ENCODE measurements around the gene TAS2R40. TPM values are rescaled to one million over a fixed set of nuclear protein-coding genes. Genes with fewer than 3 reads are reported as not detected.

Gene TAS2R40
- polyA plus RNA-seq, 1 donor from 2014 or later: not detected

- no peaks in the 10 kb centered on the region for H4K20me1 ChIP-seq (ENCODE audit: insufficient read depth)
- H3K27ac ChIP-seq (ENCODE audit: low read length): no peak overlapping the region
- no peak overlapping the region for H3K4me2 ChIP-seq (ENCODE audit: low read length)
- no peaks in the 10 kb centered on the region for H3K27me3 ChIP-seq (ENCODE audit: insufficient read depth, low read depth, low read length)
- no peaks in the 10 kb centered on the region for H3F3A ChIP-seq (ENCODE audit: insufficient read depth, low read length, poor library complexity, severe bottlenecking)
- TF ChIP-seq EP300 (conservative IDR thresholded peaks at IDR 0.05; ENCODE audit: poor library complexity, severe bottlenecking) (no peak), EZH2 (IDR thresholded peaks at IDR 0.05; ENCODE audit: borderline replicate concordance, insufficient read depth, low read length, poor library complexity, severe bottlenecking) (no peak), POLR2AphosphoS5 (IDR thresholded peaks at IDR 0.05) (no peak), MXI1 (conservative IDR thresholded peaks at IDR 0.05; ENCODE audit: poor library complexity, severe bottlenecking) (no peak), TAF1 (IDR thresholded peaks at IDR 0.05; ENCODE audit: low read depth) (no peak), RAD21 (conservative IDR thresholded peaks at IDR 0.05) (no peak), SMC3 (conservative IDR thresholded peaks at IDR 0.05; ENCODE audit: poor library complexity) (no peak)
- TF ChIP-seq, protein P1, sequence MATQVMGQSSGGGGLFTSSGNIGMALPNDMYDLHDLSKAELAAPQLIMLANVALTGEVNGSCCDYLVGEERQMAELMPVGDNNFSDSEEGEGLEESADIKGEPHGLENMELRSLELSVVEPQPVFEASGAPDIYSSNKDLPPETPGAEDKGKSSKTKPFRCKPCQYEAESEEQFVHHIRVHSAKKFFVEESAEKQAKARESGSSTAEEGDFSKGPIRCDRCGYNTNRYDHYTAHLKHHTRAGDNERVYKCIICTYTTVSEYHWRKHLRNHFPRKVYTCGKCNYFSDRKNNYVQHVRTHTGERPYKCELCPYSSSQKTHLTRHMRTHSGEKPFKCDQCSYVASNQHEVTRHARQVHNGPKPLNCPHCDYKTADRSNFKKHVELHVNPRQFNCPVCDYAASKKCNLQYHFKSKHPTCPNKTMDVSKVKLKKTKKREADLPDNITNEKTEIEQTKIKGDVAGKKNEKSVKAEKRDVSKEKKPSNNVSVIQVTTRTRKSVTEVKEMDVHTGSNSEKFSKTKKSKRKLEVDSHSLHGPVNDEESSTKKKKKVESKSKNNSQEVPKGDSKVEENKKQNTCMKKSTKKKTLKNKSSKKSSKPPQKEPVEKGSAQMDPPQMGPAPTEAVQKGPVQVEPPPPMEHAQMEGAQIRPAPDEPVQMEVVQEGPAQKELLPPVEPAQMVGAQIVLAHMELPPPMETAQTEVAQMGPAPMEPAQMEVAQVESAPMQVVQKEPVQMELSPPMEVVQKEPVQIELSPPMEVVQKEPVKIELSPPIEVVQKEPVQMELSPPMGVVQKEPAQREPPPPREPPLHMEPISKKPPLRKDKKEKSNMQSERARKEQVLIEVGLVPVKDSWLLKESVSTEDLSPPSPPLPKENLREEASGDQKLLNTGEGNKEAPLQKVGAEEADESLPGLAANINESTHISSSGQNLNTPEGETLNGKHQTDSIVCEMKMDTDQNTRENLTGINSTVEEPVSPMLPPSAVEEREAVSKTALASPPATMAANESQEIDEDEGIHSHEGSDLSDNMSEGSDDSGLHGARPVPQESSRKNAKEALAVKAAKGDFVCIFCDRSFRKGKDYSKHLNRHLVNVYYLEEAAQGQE (IDR thresholded peaks at IDR 0.05; ENCODE audit: borderline replicate concordance): no peak
- TF ChIP-seq, protein P2, sequence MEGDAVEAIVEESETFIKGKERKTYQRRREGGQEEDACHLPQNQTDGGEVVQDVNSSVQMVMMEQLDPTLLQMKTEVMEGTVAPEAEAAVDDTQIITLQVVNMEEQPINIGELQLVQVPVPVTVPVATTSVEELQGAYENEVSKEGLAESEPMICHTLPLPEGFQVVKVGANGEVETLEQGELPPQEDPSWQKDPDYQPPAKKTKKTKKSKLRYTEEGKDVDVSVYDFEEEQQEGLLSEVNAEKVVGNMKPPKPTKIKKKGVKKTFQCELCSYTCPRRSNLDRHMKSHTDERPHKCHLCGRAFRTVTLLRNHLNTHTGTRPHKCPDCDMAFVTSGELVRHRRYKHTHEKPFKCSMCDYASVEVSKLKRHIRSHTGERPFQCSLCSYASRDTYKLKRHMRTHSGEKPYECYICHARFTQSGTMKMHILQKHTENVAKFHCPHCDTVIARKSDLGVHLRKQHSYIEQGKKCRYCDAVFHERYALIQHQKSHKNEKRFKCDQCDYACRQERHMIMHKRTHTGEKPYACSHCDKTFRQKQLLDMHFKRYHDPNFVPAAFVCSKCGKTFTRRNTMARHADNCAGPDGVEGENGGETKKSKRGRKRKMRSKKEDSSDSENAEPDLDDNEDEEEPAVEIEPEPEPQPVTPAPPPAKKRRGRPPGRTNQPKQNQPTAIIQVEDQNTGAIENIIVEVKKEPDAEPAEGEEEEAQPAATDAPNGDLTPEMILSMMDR (IDR thresholded peaks at IDR 0.05; ENCODE audit: poor library complexity, severe bottlenecking): no peak
- H2AFZ ChIP-seq (ENCODE audit: low read depth, low read length): no peak overlapping the region
- H3K36me3 ChIP-seq (ENCODE audit: insufficient read depth, low read length): no peaks in the 10 kb centered on the region
- no peaks in the 10 kb centered on the region for H3K9me3 ChIP-seq (ENCODE audit: low read length)
- H3K4me3 ChIP-seq (ENCODE audit: low read length): no peak overlapping the region
- H3K79me2 ChIP-seq (replicated peaks; ENCODE audit: insufficient read depth, low read length): no peaks in the 10 kb centered on the region
- H3K9ac ChIP-seq (ENCODE audit: low read length): no peak overlapping the region
- no peaks in the 10 kb centered on the region for H3K9me2 ChIP-seq (ENCODE audit: insufficient read depth, low read length)
Observed at GRCh38 chr7:143185551-143185950, 36.3 kb upstream of the TAS2R40 start.

GRCh38 chr7:143188994-143189393, 32.8 kb upstream of the TAS2R40 start:
- H3K27ac ChIP-seq (ENCODE audit: low read length): no peak overlapping the region

More at GRCh38 chr7:143188994-143189393, 32.8 kb upstream of the TAS2R40 start:
- Histone ChIP-seq H3K4me2 (ENCODE audit: low read length) (no peak overlapping the region), H3K79me2 (replicated peaks; ENCODE audit: insufficient read depth, low read length) (no peaks in the 10 kb centered on the region), H3K9ac (ENCODE audit: low read length) (no peak overlapping the region), H3K9me2 (ENCODE audit: insufficient read depth, low read length) (no peaks in the 10 kb centered on the region), H3F3A (ENCODE audit: insufficient read depth, low read length, poor library complexity, severe bottlenecking) (no peaks in the 10 kb centered on the region), H3K4me3 (ENCODE audit: low read length) (no peak overlapping the region), H3K9me3 (ENCODE audit: low read length) (no peaks in the 10 kb centered on the region), H3K36me3 (ENCODE audit: insufficient read depth, low read length) (no peaks in the 10 kb centered on the region), H2AFZ (ENCODE audit: low read depth, low read length) (no peak overlapping the region), H3K27me3 (ENCODE audit: insufficient read depth, low read depth, low read length) (no peaks in the 10 kb centered on the region), H4K20me1 (ENCODE audit: insufficient read depth) (no peaks in the 10 kb centered on the region)
- TF ChIP-seq, protein P2 (IDR thresholded peaks at IDR 0.05; ENCODE audit: poor library complexity, severe bottlenecking): no peak
- TF ChIP-seq TAF1 (IDR thresholded peaks at IDR 0.05; ENCODE audit: low read depth) (no peak), EZH2 (IDR thresholded peaks at IDR 0.05; ENCODE audit: borderline replicate concordance, insufficient read depth, low read length, poor library complexity, severe bottlenecking) (no peak), EP300 (conservative IDR thresholded peaks at IDR 0.05; ENCODE audit: poor library complexity, severe bottlenecking) (no peak), RAD21 (conservative IDR thresholded peaks at IDR 0.05) (no peak), MXI1 (conservative IDR thresholded peaks at IDR 0.05; ENCODE audit: poor library complexity, severe bottlenecking) (no peak), POLR2AphosphoS5 (IDR thresholded peaks at IDR 0.05) (no peak), SMC3 (conservative IDR thresholded peaks at IDR 0.05; ENCODE audit: poor library complexity) (no peak)
- TF ChIP-seq, protein P1 (IDR thresholded peaks at IDR 0.05; ENCODE audit: borderline replicate concordance): no peak
